SK-N-SH treated with all-trans-retinoic acid at 6 μM for 48 hours (cell line): ENCODE measurements around the gene ADGRF3.

Experiments
- BACH2 ChIP-seq: fragments of 250-450 bp; sonication (Bioruptor Pico); IDR thresholded peaks from 2 replicates; pipeline ENCODE4 v1.9.0; 2021; ENCODE audit warnings: mild to moderate bottlenecking, borderline replicate concordance
- CREB5 ChIP-seq: fragments of 250-450 bp; sonication (Bioruptor Pico); IDR thresholded peaks from 2 replicates; pipeline ENCODE4 v1.5.1; 2020; ENCODE audit warnings: low read depth, mild to moderate bottlenecking, moderate library complexity
- CSRNP3 ChIP-seq: fragments of 250-450 bp; sonication (Bioruptor Pico); IDR thresholded peaks from 2 replicates; pipeline ENCODE4 v1.5.1; 2021; ENCODE audit warnings: mild to moderate bottlenecking, moderate library complexity
- GLIS3 ChIP-seq: fragments of 250-450 bp; sonication (Bioruptor Pico); IDR thresholded peaks from 2 replicates; pipeline ENCODE4 v1.5.0; 2020; ENCODE audit warnings: mild to moderate bottlenecking, moderate library complexity
- ISL1 ChIP-seq: fragments of 250-450 bp; sonication (Bioruptor Pico); IDR thresholded peaks from 2 replicates; pipeline ENCODE4 v2.1.2; 2022; ENCODE audit warnings: mild to moderate bottlenecking, moderate library complexity
- PATZ1 ChIP-seq: fragments of 250-450 bp; sonication (Bioruptor Pico); IDR thresholded peaks from 2 replicates; pipeline ENCODE4 v1.8.0; 2020; ENCODE audit warnings: mild to moderate bottlenecking, moderate library complexity, borderline replicate concordance
- RARB ChIP-seq: fragments of 250-450 bp; sonication (Bioruptor Pico); IDR thresholded peaks from 2 replicates; pipeline ENCODE4 v1.8.0; 2021; ENCODE audit warnings: mild to moderate bottlenecking, moderate library complexity
- ZFP30 ChIP-seq: fragments of 450-650 bp; formaldehyde crosslinking; IDR thresholded peaks from 2 replicates; pipeline ENCODE4 v1.5.0; 2022; ENCODE audit warnings: mild to moderate bottlenecking, moderate library complexity

GRCh38 chr2:26330604-26331003, 16.0 kb downstream of the ADGRF3 start:
- TF ChIP-seq RARB (CRISPR knock-in tag) (no peak), ZFP30 (CRISPR knock-in tag) (no peak), PATZ1 (CRISPR knock-in tag) (no peak), CREB5 (CRISPR knock-in tag) (no peak), GLIS3 (CRISPR knock-in tag) (no peak), BACH2 (CRISPR knock-in tag) (no peak), ISL1 (CRISPR knock-in tag) (no peak), CSRNP3 (CRISPR knock-in tag) (no peak)
